ENCODE measurements around the gene PACSIN1.
"Not testable (repeated sequence)": the region's sequence is repeated elsewhere in the genome, so short reads cannot be mapped to it uniquely, and the experiment has no call there.

PACSIN1 gene

DNA sequence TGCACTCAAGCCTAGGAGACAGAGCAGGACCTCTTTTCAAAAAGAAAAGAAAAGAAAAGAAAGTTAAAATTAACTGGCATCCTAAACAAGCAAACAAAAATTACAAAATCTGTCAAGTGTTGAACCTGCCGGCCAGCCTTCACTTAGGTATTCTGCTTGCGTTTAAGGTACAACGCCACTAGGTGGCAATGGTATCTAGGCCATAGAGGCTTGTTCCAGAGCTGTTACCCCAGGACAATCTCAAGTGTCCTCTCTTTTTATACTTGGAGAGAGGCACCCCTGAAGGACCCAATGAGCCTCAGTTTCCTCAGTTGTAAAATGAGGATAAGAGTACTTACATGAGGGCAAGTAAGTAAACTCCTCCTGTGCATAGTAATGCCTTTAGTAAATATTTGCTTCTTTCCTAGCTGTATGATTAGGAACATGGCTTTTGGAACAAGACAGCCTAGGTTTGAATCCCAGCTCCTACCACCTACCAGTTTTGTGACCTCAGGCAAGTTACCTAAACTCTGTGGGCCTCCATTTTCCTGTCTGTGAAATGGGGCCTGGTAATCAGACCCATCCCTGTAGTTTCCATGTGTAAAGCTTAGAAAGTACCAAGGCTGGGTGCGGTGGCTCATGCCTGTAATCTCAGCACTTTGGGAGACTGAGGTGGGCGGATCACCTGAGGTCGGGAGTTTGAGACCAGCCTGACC is 5.8 kb upstream of the PACSIN1 start:
- peak; percentile 80 for DNase-seq

GRCh38 chr6:34460796-34461507 is 4.9 kb upstream of the PACSIN1 start:
- peak; percentile 25 for DNase-seq

- DNase-seq = no peak
These were observed 3.9 kb upstream of the PACSIN1 start for GRCh38 chr6:34462010-34462409.

- peak; percentile 91 for DNase-seq
These were observed 3.3 kb upstream of the PACSIN1 start for GRCh38 chr6:34462551-34462971.

DNA sequence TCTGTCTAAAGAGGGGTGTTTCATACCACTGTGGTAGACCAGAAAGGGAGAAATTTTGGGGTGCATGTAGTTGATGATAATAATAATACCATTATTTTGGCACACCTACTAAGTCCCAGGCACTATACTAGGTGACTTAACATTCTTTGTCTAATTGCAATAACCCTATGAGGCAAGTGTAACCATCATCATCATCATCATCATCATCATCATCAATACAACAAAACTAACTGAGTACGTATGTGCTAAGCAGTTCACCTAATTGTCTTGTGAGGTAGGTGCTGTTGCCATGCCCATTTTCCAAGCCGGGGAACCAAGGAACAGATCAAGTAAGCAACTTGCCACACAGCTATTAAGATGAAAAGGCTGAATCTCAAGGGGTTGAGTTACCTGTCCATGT is 2.6 kb upstream of the PACSIN1 start:
- DNase-seq = peak; percentile 34

DNA sequence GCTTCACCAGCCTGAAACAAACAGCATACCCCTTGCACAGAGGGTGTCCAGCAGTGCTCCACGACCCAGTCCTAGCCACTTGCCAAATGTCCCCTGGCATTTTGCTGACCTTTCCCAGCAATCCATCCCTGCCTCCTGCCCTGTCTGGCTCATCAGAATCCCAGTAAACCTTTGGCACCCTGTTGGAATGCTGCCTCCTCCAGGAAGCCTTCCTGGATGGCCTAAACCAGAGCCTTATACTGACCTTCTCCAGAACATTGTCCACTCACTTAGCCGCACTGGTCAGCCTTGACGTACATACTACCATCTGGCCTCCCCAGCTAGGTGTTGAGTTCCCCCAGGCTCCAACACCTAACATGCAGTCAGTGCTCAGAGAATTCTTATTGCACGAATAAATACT is 2.0 kb upstream of the PACSIN1 start:
- DNase-seq = no peak

- peak; percentile 63 for DNase-seq
These were observed 638 bp downstream of the PACSIN1 start for GRCh38 chr6:34466242-34467185.

GRCh38 chr6:34468378-34468892 is 2.6 kb downstream of the PACSIN1 start:
- DNase-seq = no peak

DNA sequence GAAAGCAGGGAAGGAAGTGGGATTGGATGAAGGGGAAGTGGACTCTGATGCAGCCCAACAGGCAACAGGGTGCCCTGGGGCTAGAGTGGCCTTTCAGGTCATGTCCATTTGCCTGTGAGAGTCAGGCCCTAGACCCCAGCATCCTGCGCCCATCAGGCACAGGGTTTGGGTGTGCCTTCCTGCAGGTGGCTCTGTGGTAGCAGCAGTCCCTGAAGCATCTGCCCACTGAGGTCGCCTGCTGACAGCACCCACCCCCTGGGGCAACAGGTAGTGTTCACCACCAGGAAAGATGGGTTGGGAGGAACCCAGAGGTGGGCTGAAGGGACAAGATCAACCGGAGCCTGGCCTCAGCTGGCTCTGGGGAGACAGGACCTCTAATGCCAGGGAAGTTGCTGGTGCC is 3.6 kb downstream of the PACSIN1 start:
- DNase-seq = peak; percentile 36

DNA sequence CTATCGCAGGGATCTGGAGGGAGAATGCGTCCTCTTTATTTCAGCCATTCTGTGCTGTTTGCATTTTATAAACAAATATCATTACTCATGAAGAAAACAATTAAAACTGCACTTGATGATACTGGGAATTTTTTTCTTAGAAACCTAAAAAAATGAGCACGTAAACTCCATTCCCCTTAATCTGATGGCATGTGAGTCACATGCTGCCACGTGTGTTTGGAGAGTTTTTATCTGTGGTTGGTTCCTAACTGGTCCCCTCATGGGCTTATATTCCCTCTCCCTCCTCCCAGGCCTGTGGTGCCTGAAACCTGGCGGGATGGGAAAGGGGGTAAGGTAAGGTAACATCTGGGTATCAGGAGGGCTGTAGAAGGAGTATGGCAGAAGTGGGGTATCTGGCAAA is 6.5 kb downstream of the PACSIN1 start:
- no peak for DNase-seq

GRCh38 chr6:34473967-34474366 is 8.1 kb downstream of the PACSIN1 start:
- peak; percentile 36 for DNase-seq

DNA sequence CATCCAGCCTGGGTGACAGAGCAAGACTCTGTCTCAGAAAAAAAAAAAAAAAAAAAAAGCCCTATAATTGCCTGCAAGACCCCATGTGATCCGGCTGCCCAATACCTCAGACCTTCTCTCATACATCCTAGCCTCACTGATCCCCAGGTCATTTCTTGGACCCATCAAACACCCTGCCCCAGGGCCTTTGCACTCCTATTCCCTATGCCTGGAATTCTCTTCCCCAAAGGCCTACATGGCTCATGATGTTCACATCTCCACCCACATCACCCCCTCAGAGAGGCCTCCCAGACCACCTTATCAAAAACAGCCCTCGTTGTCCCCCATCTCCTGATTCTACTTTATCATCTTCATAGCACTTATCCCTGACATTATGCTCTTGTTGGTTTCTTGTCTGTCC is 8.9 kb downstream of the PACSIN1 start:
- DNase-seq = no peak

GRCh38 chr6:34475238-34475682 is 9.4 kb downstream of the PACSIN1 start:
- peak; percentile 63 for DNase-seq

DNA sequence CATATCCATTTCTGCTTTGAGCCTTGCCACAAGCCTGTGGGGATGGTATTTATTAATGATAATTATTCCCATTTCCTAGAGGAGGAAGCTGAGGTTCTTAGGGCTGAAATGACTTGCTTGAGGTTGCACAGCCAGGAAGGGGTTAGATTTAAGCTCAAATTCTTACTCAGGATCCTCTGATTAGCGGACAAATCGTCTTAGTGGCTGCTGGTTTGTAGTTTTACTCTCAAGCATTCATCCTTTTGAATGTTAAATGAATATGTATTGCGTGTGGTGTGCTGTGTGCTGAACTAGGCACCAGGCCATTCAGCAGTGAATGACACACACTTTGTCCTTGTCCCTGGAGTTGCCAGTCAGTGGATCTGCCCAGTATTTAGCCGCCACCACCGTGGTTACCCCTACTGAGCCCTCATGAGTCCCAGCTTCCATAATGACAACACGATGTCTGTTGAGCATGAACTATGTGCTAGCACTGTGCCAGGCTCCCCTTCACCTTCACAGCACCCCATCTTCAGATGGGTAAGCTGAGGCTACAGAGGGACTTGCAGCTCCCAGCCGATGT is 10.0 kb downstream of the PACSIN1 start:
- DNase-seq = no peak

DNA sequence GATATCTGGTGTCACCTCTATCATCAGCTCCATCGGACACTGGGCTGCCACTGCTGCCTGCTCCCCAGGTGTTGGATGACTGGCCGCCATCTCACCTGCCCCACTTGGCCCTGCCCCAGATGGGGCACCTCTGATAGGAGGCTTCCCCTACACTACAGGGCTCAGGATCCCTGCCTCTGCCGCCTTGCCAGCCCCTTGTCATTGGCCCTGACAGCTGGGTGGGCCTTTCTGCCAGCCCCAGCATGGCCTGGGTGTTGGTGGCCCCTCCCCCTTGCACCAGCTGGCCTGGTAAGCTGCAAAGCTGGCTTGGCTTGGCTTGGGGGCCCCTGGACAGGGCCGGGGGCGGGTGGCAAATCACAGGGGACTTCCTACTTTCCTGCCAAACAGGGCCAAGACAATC is 10.6 kb downstream of the PACSIN1 start:
- peak; percentile 79 for DNase-seq

- DNase-seq = peak; percentile 44
These were observed 11.0 kb downstream of the PACSIN1 start for GRCh38 chr6:34476921-34477320.

- DNase-seq = no peak
These were observed 12.9 kb downstream of the PACSIN1 start for GRCh38 chr6:34478796-34479195.

DNA sequence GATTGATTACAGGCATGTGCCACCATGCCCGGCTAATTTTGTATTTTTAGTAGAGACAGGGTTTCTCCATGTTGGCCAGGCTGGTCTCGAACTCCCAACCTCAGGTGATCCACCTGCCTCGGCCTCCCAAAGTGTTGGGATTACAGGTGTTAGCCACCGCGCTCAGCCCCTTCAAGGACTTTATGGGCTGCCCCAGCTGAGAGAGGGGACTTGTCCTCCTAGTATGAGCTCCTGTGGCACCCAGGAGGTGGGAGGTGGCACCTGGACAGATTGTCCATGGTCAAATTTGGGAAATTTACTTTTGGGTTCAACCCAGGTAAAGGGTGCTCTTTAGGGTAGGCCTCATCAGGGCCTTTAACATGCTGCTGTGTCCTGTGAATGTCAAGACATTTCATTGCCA is 17.9 kb downstream of the PACSIN1 start:
- DNase-seq = not testable (repeated sequence)

DNA sequence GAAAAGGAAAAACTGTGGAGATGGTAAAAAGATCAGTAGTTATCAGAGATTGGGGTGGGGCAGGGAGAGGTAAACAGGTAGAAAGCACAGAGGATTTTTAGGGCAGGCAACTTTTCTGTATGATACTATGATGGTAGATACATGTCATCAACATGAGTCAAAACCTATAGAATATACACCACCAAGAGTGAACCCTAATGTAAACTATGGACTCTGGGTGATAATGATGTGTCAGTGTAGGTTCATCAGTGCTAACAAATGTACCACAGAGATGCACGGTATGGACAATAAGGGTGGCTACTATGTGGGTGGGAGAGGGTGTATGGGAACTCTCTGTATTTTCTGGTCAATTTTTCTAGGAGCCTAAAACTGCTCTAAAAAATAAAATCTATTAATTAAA is 18.5 kb downstream of the PACSIN1 start:
- no peak for DNase-seq

GRCh38 chr6:34484899-34485298 is 19.0 kb downstream of the PACSIN1 start:
- peak; percentile 97 for DNase-seq

DNA sequence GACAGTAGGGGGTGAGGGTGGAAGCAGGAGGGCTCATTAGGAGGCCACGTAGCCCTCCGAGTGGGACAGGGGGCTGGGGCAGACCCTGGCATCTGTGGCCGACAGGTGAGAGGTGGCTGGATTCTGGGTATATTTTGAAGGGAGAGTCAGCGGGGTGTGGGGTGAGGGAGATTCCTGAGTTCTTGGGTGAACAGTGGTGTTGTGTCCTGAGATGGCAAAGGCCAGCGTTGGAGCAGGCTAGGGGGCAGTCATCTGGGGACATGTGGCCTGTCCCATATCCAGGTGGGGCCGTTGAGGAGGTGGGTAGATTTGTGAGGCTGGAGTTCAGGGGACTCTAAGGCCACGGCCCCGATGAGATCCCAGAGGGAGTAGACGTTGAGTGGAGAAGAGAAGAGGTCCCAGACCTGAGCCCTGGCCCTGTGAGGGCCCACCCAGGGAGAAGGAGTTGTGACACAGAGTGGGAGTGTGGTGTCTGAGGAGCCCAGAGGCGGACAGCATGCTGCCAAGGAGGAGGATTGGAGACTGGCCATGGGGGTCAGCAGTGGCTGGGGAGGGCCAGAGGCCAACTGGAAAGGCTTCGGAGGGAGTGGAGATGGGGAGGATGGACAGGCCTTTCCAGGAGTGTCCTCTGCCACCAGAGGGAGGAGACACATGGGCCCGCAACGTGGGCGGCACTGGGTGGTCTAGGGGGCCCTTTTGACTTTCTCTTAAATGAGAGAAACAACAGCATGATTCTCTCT is 19.6 kb downstream of the PACSIN1 start:
- peak; percentile 52 for DNase-seq
